ENCODE data around the gene MIA2.
A peak's percentile ranks its signal among the peaks of the same experiment; 100 is the strongest.

DNA sequence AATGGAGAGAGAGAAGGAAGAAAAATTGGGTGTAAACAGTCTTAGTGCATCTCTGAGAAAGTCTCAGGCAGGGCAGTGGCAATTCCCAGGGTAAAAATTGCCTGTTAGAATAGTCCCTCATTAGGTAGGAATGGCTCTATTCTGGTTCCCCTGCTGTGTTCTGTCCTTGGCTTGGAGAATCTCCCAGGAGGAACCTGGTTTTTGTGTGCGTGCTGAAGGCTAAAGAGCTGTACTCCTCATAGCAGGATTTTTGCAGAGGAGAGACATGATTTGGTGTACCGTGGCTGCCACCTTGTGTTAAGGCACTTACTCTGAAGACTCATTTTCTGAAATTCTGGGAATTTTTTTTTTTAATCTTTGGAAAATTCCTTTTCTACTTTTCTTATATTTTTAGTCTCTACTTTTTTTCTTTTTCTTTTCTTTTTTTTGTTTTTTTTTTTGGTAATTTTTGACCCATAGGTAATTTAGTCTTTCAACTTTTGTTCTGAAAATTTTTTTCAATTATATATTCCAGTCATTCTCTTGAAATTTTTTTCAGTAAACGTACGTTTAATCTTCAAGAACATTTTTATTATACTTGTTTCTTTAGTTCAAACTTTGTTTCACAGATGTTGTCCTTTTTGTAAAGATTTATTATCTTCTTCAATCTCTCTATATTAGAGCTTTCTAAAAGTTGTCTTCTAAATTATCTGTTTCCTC lies 134.7 kb downstream of the MIA2 start:
- TF ChIP-seq, protein P1, sequence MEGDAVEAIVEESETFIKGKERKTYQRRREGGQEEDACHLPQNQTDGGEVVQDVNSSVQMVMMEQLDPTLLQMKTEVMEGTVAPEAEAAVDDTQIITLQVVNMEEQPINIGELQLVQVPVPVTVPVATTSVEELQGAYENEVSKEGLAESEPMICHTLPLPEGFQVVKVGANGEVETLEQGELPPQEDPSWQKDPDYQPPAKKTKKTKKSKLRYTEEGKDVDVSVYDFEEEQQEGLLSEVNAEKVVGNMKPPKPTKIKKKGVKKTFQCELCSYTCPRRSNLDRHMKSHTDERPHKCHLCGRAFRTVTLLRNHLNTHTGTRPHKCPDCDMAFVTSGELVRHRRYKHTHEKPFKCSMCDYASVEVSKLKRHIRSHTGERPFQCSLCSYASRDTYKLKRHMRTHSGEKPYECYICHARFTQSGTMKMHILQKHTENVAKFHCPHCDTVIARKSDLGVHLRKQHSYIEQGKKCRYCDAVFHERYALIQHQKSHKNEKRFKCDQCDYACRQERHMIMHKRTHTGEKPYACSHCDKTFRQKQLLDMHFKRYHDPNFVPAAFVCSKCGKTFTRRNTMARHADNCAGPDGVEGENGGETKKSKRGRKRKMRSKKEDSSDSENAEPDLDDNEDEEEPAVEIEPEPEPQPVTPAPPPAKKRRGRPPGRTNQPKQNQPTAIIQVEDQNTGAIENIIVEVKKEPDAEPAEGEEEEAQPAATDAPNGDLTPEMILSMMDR (IDR thresholded peaks at IDR 0.05; ENCODE audit: poor library complexity) = peak; percentile 71
- no peak for TF ChIP-seq EZH2phosphoT487 (IDR thresholded peaks at IDR 0.05; ENCODE audit: low read depth, severe bottlenecking, unreplicated experiment)

All from hepatocyte (in vitro differentiated cells).